Nephron progenitor cell (in vitro differentiated cells): ENCODE data around the gene UBN2.

Experiments
- DNase-seq: peaks from one replicate; pipeline ENCODE4 v3.0.0; 2021
- H3K27ac Mint-ChIP-seq: 2 replicates; pipeline ENCODE4 v1.8.0; 2021; ENCODE audit warnings: mild to moderate bottlenecking, moderate library complexity, mixed read lengths
- H3K27me3 Mint-ChIP-seq: 2 replicates; pipeline ENCODE4 v1.8.0; 2021; ENCODE audit warnings: mild to moderate bottlenecking, low read depth, mixed read lengths; ENCODE audit not compliant: poor library complexity
- H3K36me3 Mint-ChIP-seq: 2 replicates; pipeline ENCODE4 v1.8.0; 2021; ENCODE audit warnings: low read depth, mixed read lengths
- H3K4me1 Mint-ChIP-seq: 2 replicates; pipeline ENCODE4 v1.8.0; 2021; ENCODE audit warnings: mixed read lengths
- H3K4me3 Mint-ChIP-seq: 2 replicates; pipeline ENCODE4 v1.8.0; 2021; ENCODE audit warnings: mild to moderate bottlenecking, moderate library complexity, mixed read lengths
- H3K9me3 Mint-ChIP-seq: 2 replicates; pipeline ENCODE4 v1.8.0; 2021; ENCODE audit warnings: mild to moderate bottlenecking, moderate library complexity, mixed read lengths
- TF ChIP-seq, protein P1 (sequence below): fragments of 200-600 bp; sonication (generic); IDR thresholded peaks from 2 replicates; pipeline ENCODE4 v1.5.0; 2021; ENCODE audit warnings: antibody characterized with exemption

UBN2 gene

DNA sequence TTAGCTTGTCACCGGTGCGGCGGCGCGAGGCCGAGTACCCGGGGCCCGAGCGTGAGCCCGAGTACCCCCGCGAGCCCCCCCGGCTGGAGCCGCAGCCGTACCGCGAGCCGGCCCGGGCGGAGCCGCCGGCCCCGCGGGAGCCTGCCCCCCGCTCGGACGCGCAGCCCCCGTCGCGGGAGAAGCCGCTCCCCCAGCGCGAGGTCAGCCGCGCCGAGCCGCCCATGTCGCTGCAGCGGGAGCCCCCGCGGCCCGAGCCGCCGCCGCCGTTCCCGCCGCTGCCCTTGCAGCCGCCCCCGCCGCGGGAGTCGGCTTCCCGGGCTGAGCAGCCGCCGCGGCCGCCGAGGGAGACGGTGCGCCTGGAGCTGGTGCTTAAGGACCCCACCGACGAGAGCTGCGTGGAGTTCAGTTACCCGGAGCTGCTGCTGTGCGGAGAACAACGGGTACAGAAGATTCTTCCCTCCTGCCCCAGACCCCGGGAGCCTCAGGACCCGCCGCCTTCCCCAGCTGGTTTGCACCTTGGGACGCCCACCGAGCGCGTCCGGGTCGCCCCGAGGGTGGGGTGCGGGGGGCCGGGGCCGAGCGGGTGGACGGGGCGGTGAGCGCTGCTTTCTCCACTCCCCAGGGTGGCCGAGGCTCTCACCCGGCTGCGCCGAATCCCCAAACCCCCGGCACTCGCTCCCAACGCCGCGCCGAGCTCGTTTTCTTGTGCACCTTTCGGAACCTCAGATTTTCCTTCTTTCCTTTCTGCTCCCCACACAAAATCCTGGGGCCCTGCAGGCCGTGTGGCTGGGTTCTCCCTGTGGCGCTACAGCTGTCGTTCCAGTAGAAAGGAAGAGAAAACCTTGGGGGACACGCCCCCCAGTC lies 708 bp downstream of the UBN2 start:
- peaks cover 7% of the 10 kb centered on the region for H3K9me3 Mint-ChIP-seq
- peaks cover 8% of the 10 kb centered on the region for H3K36me3 Mint-ChIP-seq
- TF ChIP-seq, protein P1, sequence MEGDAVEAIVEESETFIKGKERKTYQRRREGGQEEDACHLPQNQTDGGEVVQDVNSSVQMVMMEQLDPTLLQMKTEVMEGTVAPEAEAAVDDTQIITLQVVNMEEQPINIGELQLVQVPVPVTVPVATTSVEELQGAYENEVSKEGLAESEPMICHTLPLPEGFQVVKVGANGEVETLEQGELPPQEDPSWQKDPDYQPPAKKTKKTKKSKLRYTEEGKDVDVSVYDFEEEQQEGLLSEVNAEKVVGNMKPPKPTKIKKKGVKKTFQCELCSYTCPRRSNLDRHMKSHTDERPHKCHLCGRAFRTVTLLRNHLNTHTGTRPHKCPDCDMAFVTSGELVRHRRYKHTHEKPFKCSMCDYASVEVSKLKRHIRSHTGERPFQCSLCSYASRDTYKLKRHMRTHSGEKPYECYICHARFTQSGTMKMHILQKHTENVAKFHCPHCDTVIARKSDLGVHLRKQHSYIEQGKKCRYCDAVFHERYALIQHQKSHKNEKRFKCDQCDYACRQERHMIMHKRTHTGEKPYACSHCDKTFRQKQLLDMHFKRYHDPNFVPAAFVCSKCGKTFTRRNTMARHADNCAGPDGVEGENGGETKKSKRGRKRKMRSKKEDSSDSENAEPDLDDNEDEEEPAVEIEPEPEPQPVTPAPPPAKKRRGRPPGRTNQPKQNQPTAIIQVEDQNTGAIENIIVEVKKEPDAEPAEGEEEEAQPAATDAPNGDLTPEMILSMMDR = no peak
- peak overlapping the region; percentile 100 for H3K4me3 Mint-ChIP-seq
- H3K27me3 Mint-ChIP-seq = no peaks in the 10 kb centered on the region
- peak overlapping the region; percentile 25 for H3K27ac Mint-ChIP-seq
- DNase-seq = peak; percentile 57
- H3K4me1 Mint-ChIP-seq = peaks cover 32% of the 10 kb centered on the region

DNA sequence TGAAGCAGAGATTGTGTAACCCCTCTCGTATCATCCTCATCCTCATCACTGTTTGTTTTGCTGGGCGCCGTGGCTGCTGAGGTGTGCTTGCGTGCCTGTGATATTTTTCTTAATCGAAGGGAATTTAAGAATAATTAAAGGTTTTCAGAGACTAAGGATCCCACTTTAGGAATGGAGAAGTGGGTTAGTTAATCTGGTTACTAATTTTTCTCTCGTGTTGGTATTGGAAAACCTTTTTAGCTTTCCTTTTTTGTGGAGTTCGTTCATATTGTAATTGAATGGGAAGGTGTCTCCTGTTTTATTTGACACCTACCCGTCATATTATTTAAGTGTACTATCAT lies 1.3 kb downstream of the UBN2 start:
- H3K4me3 Mint-ChIP-seq = peak overlapping the region; percentile 97
- DNase-seq = no peak
- H3K9me3 Mint-ChIP-seq = peaks cover 5% of the 10 kb centered on the region
- H3K36me3 Mint-ChIP-seq = peaks cover 12% of the 10 kb centered on the region
- peak overlapping the region; percentile 25 for H3K27ac Mint-ChIP-seq
- TF ChIP-seq, protein P1 = no peak
- peaks cover 32% of the 10 kb centered on the region for H3K4me1 Mint-ChIP-seq
- H3K27me3 Mint-ChIP-seq = no peaks in the 10 kb centered on the region

DNA sequence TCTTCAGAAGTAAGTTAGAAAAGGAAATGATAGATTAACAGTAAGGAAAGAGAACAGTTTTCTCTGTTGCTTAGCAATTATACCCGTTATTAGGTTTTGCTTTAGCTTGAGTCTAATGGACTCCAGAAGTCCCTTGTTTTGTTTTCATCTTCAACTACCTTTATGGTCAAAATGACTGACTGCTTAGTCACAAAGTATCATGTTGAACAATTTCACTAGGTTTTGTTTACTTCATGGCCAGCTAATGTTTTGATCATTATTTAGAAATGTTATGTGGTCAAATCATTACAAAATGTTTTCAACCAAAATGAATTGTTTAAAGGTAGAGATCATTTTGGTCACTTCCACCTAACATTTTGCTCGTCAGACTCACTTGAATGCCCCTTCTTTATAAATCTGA lies 1.9 kb downstream of the UBN2 start:
- no peaks in the 10 kb centered on the region for H3K27me3 Mint-ChIP-seq
- H3K9me3 Mint-ChIP-seq = no peaks in the 10 kb centered on the region
- TF ChIP-seq, protein P1 = no peak
- no peak for DNase-seq
- H3K27ac Mint-ChIP-seq = no peak overlapping the region
- H3K4me3 Mint-ChIP-seq = peak overlapping the region; percentile 97
- peaks cover 32% of the 10 kb centered on the region for H3K4me1 Mint-ChIP-seq
- H3K36me3 Mint-ChIP-seq = peaks cover 17% of the 10 kb centered on the region

DNA sequence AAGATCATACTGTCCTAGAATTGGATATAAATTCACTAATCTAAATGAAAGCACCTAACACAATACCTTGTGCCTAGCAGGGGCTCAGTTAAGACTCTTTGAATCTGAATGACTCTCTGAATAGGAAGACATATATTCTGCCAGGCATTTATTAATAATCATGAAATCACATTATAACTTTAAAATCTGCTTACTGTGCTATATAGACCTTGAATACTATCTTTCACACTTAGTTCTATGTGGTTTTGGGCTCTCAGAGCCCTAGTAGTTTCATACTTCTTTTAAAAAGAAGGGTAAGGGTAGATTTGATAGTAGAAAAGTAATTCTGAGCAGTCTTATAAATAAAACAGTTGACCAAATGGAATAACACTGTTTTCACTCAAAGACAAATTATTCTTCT lies 10.2 kb downstream of the UBN2 start:
- Mint-ChIP-seq H3K4me3 (no peak overlapping the region), H3K27me3 (no peaks in the 10 kb centered on the region), H3K4me1 (no peaks in the 10 kb centered on the region), H3K27ac (no peak overlapping the region), H3K9me3 (no peaks in the 10 kb centered on the region), H3K36me3 (peaks cover 61% of the 10 kb centered on the region)
- DNase-seq = no peak
- TF ChIP-seq, protein P1 = no peak

DNA sequence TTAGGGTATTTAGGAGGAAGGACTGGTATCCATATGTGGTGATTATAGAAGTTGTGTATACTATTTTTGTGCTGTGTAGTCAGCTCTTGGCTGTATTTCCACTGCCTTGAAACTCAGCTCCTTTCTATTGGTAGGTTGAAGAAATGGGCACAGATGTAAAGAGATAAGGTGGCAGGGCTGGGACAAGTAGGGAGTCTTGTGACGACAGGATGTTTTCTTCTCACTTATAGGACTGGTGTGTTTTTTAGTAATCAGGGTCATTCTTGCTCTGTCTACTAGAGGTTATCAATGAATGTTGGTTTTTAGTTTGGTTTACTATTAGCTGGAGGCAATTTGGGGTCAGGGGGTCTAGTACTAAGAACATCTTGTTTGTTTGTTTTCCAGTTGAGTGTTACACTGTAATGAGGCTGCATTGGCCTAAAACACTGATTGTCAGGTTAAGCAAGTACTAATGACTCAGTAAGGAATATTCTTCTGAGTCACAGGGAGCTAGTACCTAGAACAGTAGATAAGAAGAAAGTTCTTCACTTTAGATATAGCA lies 11.8 kb downstream of the UBN2 start:
- peaks cover 56% of the 10 kb centered on the region for H3K36me3 Mint-ChIP-seq
- no peaks in the 10 kb centered on the region for H3K9me3 Mint-ChIP-seq
- H3K4me3 Mint-ChIP-seq = no peak overlapping the region
- DNase-seq = no peak
- H3K27me3 Mint-ChIP-seq = no peaks in the 10 kb centered on the region
- H3K4me1 Mint-ChIP-seq = no peaks in the 10 kb centered on the region
- H3K27ac Mint-ChIP-seq = peak overlapping the region; percentile 9
- TF ChIP-seq, protein P1 = no peak

DNA sequence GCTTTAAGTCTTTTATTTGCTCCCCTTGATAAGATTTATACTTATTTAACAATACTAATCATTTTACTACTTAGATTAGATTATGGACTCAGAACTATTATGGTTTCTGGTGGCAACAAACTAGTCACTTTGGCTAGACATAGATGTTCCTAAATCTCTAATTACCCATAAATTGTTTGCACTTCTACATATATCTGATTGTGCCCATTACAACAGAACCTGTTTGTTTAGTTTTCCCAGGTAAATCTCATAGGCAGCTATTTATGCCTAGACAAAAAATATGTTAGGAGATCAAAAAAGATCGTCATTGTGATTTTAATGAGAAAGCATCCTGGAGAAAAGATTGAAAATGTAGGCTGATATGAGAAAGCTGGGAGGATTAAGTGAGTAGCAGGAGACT lies 14.4 kb downstream of the UBN2 start:
- no peaks in the 10 kb centered on the region for H3K9me3 Mint-ChIP-seq
- H3K4me1 Mint-ChIP-seq = no peaks in the 10 kb centered on the region
- peaks cover 40% of the 10 kb centered on the region for H3K36me3 Mint-ChIP-seq
- H3K27ac Mint-ChIP-seq = no peak overlapping the region
- TF ChIP-seq, protein P1 = no peak
- DNase-seq = no peak
- H3K27me3 Mint-ChIP-seq = peaks cover 2% of the 10 kb centered on the region
- no peak overlapping the region for H3K4me3 Mint-ChIP-seq
